OCI-LY1 (cell line): ENCODE data around the gene EEF1E1.

Source experiments
- H2AFZ ChIP-seq: fragments of 200-600 bp; sonication (generic), shearing (Covaris generic); 2 replicates; pipeline ENCODE4 v1.6.0; 2014; ENCODE audit warnings: antibody characterized with exemption, mild to moderate bottlenecking, low read length
- H3F3A ChIP-seq: fragments of 200-600 bp; sonication (generic), shearing (Covaris generic); 2 replicates; pipeline ENCODE4 v1.6.0; 2014; ENCODE audit warnings: mild to moderate bottlenecking, antibody characterized with exemption, low read length, moderate library complexity; ENCODE audit not compliant: insufficient read depth
- H3K27ac ChIP-seq: fragments of 200-600 bp; sonication (generic); 2 replicates; pipeline ENCODE4 v1.5.1; 2014; ENCODE audit warnings: low read length, mixed run types, mild to moderate bottlenecking, low read depth; ENCODE audit not compliant: poor library complexity, severe bottlenecking
- H3K27me3 ChIP-seq: fragments of 200-600 bp; sonication (generic); 2 replicates; pipeline ENCODE4 v1.6.0; 2014; ENCODE audit warnings: antibody characterized with exemption, mild to moderate bottlenecking, low read length, moderate library complexity; ENCODE audit not compliant: insufficient read depth
- H3K36me3 ChIP-seq: fragments of 200-600 bp; sonication (generic); 2 replicates; pipeline ENCODE4 v1.6.1; 2014; ENCODE audit warnings: mild to moderate bottlenecking, antibody characterized with exemption, low read length, moderate library complexity, mixed read lengths; ENCODE audit not compliant: insufficient read depth
- H3K4me1 ChIP-seq: fragments of 200-600 bp; sonication (generic); 2 replicates; pipeline ENCODE4 v1.5.1; 2014; ENCODE audit warnings: mild to moderate bottlenecking, low read length, moderate library complexity; ENCODE audit not compliant: insufficient read depth, severe bottlenecking
- H3K4me2 ChIP-seq: fragments of 200-600 bp; sonication (generic), shearing (Covaris generic); 2 replicates; pipeline ENCODE4 v1.6.1; 2014; ENCODE audit warnings: low read length
- H3K4me3 ChIP-seq: fragments of 200-600 bp; sonication (generic); 2 replicates; pipeline ENCODE4 v1.5.1; 2014; ENCODE audit warnings: low read length, low read depth, mild to moderate bottlenecking, mixed read lengths; ENCODE audit not compliant: poor library complexity, severe bottlenecking
- H3K79me2 ChIP-seq: fragments of 200-600 bp; shearing (Covaris generic); 2 replicates; pipeline ENCODE4 v1.6.1; 2016; ENCODE audit warnings: mixed run types, low read length, mixed read lengths; ENCODE audit not compliant: insufficient read depth
- H3K9ac ChIP-seq: fragments of 200-600 bp; sonication (generic), shearing (Covaris generic); 2 replicates; pipeline ENCODE4 v1.6.1; 2014; ENCODE audit warnings: mild to moderate bottlenecking, low read length, mixed read lengths
- H3K9me2 ChIP-seq: fragments of 200-600 bp; sonication (generic), shearing (Covaris generic); 2 replicates; pipeline ENCODE4 v1.6.1; 2014; ENCODE audit warnings: low read depth, mild to moderate bottlenecking, low read length, mixed read lengths
- H3K9me3 ChIP-seq: fragments of 200-600 bp; shearing (Covaris generic); 2 replicates; pipeline ENCODE4 v1.6.1; 2014; ENCODE audit warnings: low read length, mixed read lengths
- H4K20me1 ChIP-seq: fragments of 200-600 bp; sonication (generic), shearing (Covaris generic); 2 replicates; pipeline ENCODE4 v1.6.0; 2016; ENCODE audit warnings: mild to moderate bottlenecking, low read length; ENCODE audit not compliant: insufficient read depth
- CTCF ChIP-seq: fragments of 200-600 bp; sonication (generic), shearing (Covaris generic); IDR thresholded peaks from 2 replicates; pipeline ENCODE4 v1.5.1; 2017; ENCODE audit warnings: mild to moderate bottlenecking, antibody characterized with exemption, low read length, moderate library complexity, mixed read lengths
- EZH2 ChIP-seq: fragments of 200-600 bp; sonication (generic), shearing (Covaris generic); IDR thresholded peaks from 2 replicates; pipeline ENCODE4 v1.8.0; 2017; ENCODE audit warnings: borderline replicate concordance, mixed run types, mild to moderate bottlenecking, antibody characterized with exemption, low read length, moderate library complexity, mixed read lengths

The EEF1E1 gene

GRCh38 chr6:8082954-8083858 is 19.1 kb downstream of the EEF1E1 start:
- no peaks in the 10 kb centered on the region for H3K4me1 ChIP-seq
- no peak overlapping the region for H3K4me3 ChIP-seq
- no peaks in the 10 kb centered on the region for H3F3A ChIP-seq
- no peaks in the 10 kb centered on the region for H3K79me2 ChIP-seq
- H4K20me1 ChIP-seq = no peaks in the 10 kb centered on the region; the same call in 1 of the 2 replicates
- H3K9me3 ChIP-seq = no peaks in the 10 kb centered on the region
- peaks cover 87% of the 10 kb centered on the region for H3K36me3 ChIP-seq
- H3K27me3 ChIP-seq = no peaks in the 10 kb centered on the region
- no peak overlapping the region for H3K27ac ChIP-seq
- no peak overlapping the region for H3K4me2 ChIP-seq
- H2AFZ ChIP-seq = no peak overlapping the region
- H3K9me2 ChIP-seq = no peaks in the 10 kb centered on the region
- no peak overlapping the region for H3K9ac ChIP-seq
- TF ChIP-seq EZH2 (no peak), CTCF (no peak)

- H3K27me3 ChIP-seq = no peaks in the 10 kb centered on the region
- H3K79me2 ChIP-seq = no peaks in the 10 kb centered on the region
- H3K4me2 ChIP-seq = no peak overlapping the region
- H3K4me3 ChIP-seq = no peak overlapping the region
- H2AFZ ChIP-seq = no peak overlapping the region
- no peaks in the 10 kb centered on the region for H3K4me1 ChIP-seq
- no peaks in the 10 kb centered on the region for H3K9me3 ChIP-seq
- peaks cover 85% of the 10 kb centered on the region for H3K36me3 ChIP-seq
- no peak overlapping the region for H3K9ac ChIP-seq
- H3K27ac ChIP-seq = no peak overlapping the region
- TF ChIP-seq EZH2 (no peak), CTCF (no peak)
- H4K20me1 ChIP-seq = no peaks in the 10 kb centered on the region; the same call in 1 of the 2 replicates
- H3F3A ChIP-seq = no peaks in the 10 kb centered on the region
- no peaks in the 10 kb centered on the region for H3K9me2 ChIP-seq
Measured at GRCh38 chr6:8082572-8082953, 19.8 kb downstream of the EEF1E1 start.

- no peak overlapping the region for H3K9ac ChIP-seq
- no peak overlapping the region for H3K27ac ChIP-seq
- H3K9me2 ChIP-seq = no peaks in the 10 kb centered on the region
- no peak overlapping the region for H2AFZ ChIP-seq
- H3K4me3 ChIP-seq = no peak overlapping the region
- H3K9me3 ChIP-seq = no peaks in the 10 kb centered on the region
- H4K20me1 ChIP-seq = no peaks in the 10 kb centered on the region; the same call in 1 of the 2 replicates
- TF ChIP-seq CTCF (no peak), EZH2 (no peak)
- peaks cover 65% of the 10 kb centered on the region for H3K36me3 ChIP-seq
- H3K79me2 ChIP-seq = no peaks in the 10 kb centered on the region
- H3F3A ChIP-seq = no peaks in the 10 kb centered on the region
- H3K4me1 ChIP-seq = no peaks in the 10 kb centered on the region
- H3K27me3 ChIP-seq = no peaks in the 10 kb centered on the region
- H3K4me2 ChIP-seq = no peak overlapping the region
Measured at GRCh38 chr6:8080362-8081151, 21.8 kb downstream of the EEF1E1 start.
